GM19351 (cell line): Measurements from ENCODE around the gene TBCEL.

Experiments
- ATAC-seq: cut with Tn5 transposase; IDR thresholded peaks from one replicate; pipeline ENCODE4 v1.9.1; 2021; ENCODE audit warnings: mild to moderate bottlenecking, moderate library complexity; ENCODE audit not compliant: unreplicated experiment

TBCEL gene

DNA sequence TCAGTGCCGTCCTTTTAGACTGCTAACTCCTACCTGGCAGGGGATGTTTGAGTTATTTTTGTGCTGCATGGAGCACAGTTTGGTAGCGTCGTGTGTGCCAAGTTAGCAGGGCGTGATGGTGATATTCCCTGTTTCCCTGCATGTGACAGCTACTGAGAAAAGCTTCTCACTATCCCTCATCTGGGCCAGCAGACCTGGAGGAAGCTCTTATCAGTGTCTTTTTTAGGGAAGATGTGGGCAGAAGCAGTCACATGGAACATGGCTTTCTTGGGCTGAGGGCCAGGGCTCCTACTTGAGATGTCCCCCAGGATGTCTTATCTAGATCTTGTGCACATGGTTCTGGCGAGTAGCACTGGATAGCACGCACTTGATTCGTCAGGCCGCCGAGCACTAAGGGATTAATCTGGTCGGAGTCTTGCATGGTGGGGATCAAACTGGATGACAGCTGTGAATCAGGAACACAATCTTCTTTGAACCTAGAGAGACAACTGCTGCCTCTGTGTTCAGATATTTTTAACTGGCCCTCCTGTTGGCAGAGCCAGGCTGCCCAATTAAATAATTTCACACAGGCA is 110.9 kb downstream of the TBCEL start:
- no peak for ATAC-seq

DNA sequence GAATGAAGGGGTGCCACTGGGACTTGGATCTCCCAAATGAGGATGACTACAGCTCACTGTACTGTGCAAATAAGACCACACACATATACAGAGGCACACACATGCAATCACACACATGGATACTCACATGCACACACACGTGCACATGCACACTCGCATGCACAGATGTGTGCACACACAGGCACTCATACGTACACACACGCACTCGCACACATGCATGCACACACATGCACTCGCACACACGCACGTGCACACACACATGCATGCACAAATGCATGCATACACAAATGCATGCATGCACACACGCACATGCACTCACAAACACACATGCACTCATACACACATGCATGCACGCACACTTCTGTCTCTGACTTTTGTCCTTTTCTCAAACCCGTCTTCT is 113.1 kb downstream of the TBCEL start:
- ATAC-seq = no peak

GRCh38 chr11:121138259-121138658 is 114.4 kb downstream of the TBCEL start:
- ATAC-seq = no peak

DNA sequence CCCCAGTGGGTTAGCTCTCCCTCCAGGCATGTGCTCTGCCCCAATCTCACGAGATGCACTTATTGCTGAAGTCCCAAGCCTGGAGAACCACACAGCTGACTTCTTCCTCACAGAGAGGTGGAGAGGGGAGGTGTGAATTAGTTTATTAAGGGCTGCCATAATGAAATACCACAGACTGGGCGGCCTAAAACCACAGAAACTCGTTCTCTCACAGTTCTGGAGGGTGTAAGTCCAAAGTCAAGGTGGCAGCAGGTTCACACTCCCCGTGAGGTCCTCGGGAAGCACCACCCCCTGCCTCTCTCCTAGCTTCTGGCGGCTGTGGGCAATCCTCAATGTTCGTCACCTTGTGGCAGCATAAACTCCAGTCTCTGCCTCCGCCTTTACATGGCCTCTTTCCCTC is 116.5 kb downstream of the TBCEL start:
- ATAC-seq = no peak
